Activated T-helper 2 cell treated with anti-CD3 and anti-CD28 coated beads, Interferon-gamma antibody, Interleukin-2, Interleukin-4, amounts not matched to agents 10 μg/mL and 5 μg/mL and 100 μg/mL, durations not matched to agents 14 hours and 24 hours and 36 hours (primary cell): Measurements from ENCODE around the gene DPEP2. TPM values are rescaled to one million over a fixed set of nuclear protein-coding genes. Genes with fewer than 3 reads are reported as not detected.
A peak's percentile ranks its signal among the peaks of the same experiment; 100 is the strongest.
"Not testable (repeated sequence)": the region's sequence is repeated elsewhere in the genome, so short reads cannot be mapped to it uniquely, and the experiment has no call there.

Source experiments
- DNase-seq: peaks from one replicate; pipeline ENCODE4 v3.0.0; 2021; ENCODE audit warnings: low spot score
- H3K27ac Mint-ChIP-seq: one replicate; pipeline ENCODE4 v1.8.0; 2021; ENCODE audit warnings: mixed read lengths
- H3K27me3 Mint-ChIP-seq: one replicate; pipeline ENCODE4 v1.8.0; 2021; ENCODE audit warnings: low read depth, mixed read lengths
- H3K36me3 Mint-ChIP-seq: one replicate; pipeline ENCODE4 v1.8.0; 2021; ENCODE audit warnings: low read depth, mixed read lengths
- H3K4me1 Mint-ChIP-seq: one replicate; pipeline ENCODE4 v1.8.0; 2021; ENCODE audit warnings: low read depth, mixed read lengths
- H3K4me3 Mint-ChIP-seq: one replicate; pipeline ENCODE4 v1.8.0; 2021; ENCODE audit warnings: low read depth, mild to moderate bottlenecking, moderate library complexity, mixed read lengths
- H3K9me3 Mint-ChIP-seq: one replicate; pipeline ENCODE4 v1.8.0; 2021; ENCODE audit warnings: mixed read lengths
- intact Hi-C: fragments of 100-400 bp; cut with micrococcal nuclease; formaldehyde crosslinking; loops from one replicate; pipeline ENCODE4 v1.15.1; 2023
- total RNA-seq: library from RNA; stranded (reverse); gene quantifications from 2 replicates; pipeline ENCODE4 v1.2.3, GENCODE V29; 2022

The DPEP2 gene
- total RNA-seq, 1 donor from 2014 or later, result 3.7 TPM

GRCh38 chr16:67982011-67982696 is 17.1 kb downstream of the DPEP2 start:
- no peak overlapping the region for H3K4me3 Mint-ChIP-seq
- DNase-seq, result no peak
- H3K27ac Mint-ChIP-seq, result no peak overlapping the region
- no peaks in the 10 kb centered on the region for H3K9me3 Mint-ChIP-seq
- intact Hi-C loops, result loop anchor here (5.0 kb wide), 2 partner anchors 40 to 45 kb away; partner anchors contain the start of genes DDX28, DUS2 and PSMB10
- H3K4me1 Mint-ChIP-seq, result peaks cover 15% of the 10 kb centered on the region
- no peaks in the 10 kb centered on the region for H3K27me3 Mint-ChIP-seq
- no peaks in the 10 kb centered on the region for H3K36me3 Mint-ChIP-seq

- Mint-ChIP-seq H3K27ac (no peak within 1 kb of the TSS), H3K9me3 (no peaks in the 10 kb centered on the region), H3K27me3 (no peaks in the 10 kb centered on the region), H3K4me1 (peaks cover 15% of the 10 kb centered on the region), H3K36me3 (no peaks in the 10 kb centered on the region), H3K4me3 (no peak within 1 kb of the TSS)
- DNase-seq, result no peak
- intact Hi-C loops, result loop anchor here (5.0 kb wide), 2 partner anchors 42 to 43 kb away; partner anchors contain the start of genes DDX28, DUS2 and PSMB10
Measured at GRCh38 chr16:67979955-67980678, 19.2 kb downstream of the DPEP2 start, which contains the start of gene DPEP3. Gene DPEP3, minus strand, starts transcription at chr16:67980499. Its CDS starts 119 bp downstream, at chr16:67980380.

GRCh38 chr16:67977469-67978227 is 21.6 kb downstream of the DPEP2 start:
- no peak for DNase-seq
- no peaks in the 10 kb centered on the region for H3K36me3 Mint-ChIP-seq
- intact Hi-C loops, result no loop called here
- no peaks in the 10 kb centered on the region for H3K4me1 Mint-ChIP-seq
- H3K9me3 Mint-ChIP-seq, result no peaks in the 10 kb centered on the region
- H3K4me3 Mint-ChIP-seq, result no peak overlapping the region
- H3K27me3 Mint-ChIP-seq, result no peaks in the 10 kb centered on the region
- no peak overlapping the region for H3K27ac Mint-ChIP-seq

DNA sequence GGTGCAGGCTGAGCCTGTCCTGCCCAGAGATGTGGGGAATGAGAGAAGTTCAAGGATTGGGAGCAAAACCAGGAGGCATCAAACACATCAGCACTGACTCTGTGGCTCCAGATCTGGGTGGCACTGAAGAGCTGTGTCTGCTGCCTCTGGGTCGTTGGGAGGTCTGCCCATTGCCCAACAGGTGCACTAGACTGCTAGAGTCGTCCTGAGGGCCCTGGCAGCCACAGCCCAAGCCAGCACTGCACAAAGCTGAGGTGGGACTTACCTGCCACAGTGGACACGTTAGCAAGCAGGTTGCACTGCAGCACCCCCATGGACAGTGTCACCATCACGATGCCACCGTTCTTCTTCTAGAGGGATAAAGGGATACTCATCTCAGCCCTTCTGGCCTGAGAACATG is 22.3 kb downstream of the DPEP2 start:
- Mint-ChIP-seq H3K27ac (no peak overlapping the region), H3K36me3 (no peaks in the 10 kb centered on the region), H3K9me3 (no peaks in the 10 kb centered on the region), H3K27me3 (no peaks in the 10 kb centered on the region), H3K4me3 (no peak overlapping the region), H3K4me1 (no peaks in the 10 kb centered on the region)
- intact Hi-C loops, result no loop called here
- no peak for DNase-seq

- Mint-ChIP-seq H3K27me3 (no peaks in the 10 kb centered on the region), H3K36me3 (no peaks in the 10 kb centered on the region), H3K9me3 (no peaks in the 10 kb centered on the region), H3K27ac (no peak overlapping the region), H3K4me1 (no peaks in the 10 kb centered on the region), H3K4me3 (no peak overlapping the region)
- DNase-seq, result no peak
- intact Hi-C loops, result no loop called here
Measured at GRCh38 chr16:67976205-67976604, 23.1 kb downstream of the DPEP2 start.

DNA sequence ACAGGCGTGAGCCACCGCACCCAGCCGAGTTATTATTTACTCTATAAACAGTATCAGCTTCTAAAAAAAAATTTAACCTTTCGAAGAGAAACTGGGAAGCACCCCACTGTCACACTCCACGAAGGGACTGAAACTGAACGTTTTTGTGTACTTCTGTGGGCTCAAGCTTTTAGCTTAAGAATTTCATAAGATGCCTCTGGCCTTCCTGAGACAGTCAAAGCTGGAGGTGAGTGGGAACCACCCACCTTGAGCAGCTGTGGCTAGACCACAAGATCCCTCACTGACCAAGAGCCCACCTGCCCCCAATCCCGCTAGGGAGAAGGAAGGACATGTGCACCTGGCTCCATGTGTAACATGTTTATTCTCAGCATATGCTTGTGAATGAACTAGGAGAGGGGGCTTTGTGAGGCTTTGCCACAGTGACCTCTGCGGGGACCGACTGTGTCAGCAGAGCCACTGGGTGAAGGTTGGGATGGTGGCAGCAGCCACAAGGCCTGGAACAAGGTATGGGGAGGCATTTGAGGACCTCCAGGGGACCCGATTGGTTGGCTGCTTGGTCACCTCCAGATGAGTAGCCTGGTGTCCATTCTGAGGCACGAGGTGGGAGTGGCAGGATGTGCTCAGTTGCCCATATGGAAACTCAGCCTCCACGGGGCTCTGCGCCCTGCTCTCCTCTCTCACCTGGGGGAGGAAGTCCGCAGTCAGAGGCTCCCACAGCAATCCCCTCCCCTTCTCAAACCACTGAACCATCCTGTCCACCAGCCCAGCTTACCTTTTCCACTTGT is 23.8 kb downstream of the DPEP2 start:
- H3K27me3 Mint-ChIP-seq, result no peaks in the 10 kb centered on the region
- intact Hi-C loops, result no loop called here
- H3K4me1 Mint-ChIP-seq, result no peaks in the 10 kb centered on the region
- no peak overlapping the region for H3K4me3 Mint-ChIP-seq
- H3K9me3 Mint-ChIP-seq, result no peaks in the 10 kb centered on the region
- H3K36me3 Mint-ChIP-seq, result no peaks in the 10 kb centered on the region
- no peak for DNase-seq
- no peak overlapping the region for H3K27ac Mint-ChIP-seq

DNA sequence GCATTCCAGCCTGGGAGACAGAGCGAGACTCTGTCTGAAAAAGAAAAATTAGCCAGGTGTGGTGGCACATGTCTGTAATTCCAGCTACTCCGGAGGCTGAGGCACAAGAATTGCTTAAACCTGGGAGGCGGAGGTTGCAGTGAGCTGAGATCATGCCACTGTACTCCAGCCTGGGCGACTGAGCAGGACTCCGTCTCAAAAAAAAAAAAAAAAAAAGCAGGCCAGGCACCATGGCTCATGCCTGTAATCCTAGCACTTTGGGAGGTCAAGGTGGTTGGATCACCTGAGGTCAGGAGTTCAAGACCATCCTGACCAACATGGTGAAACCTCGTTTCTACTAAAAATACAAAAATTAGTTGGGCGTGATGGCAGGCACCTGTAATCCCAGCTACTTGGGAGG is 27.0 kb downstream of the DPEP2 start:
- intact Hi-C loops, H3K27me3 Mint-ChIP-seq, DNase-seq, H3K9me3 Mint-ChIP-seq, H3K4me3 Mint-ChIP-seq, H3K36me3 Mint-ChIP-seq, H3K27ac Mint-ChIP-seq, H3K4me1 Mint-ChIP-seq: not testable (repeated sequence)

- intact Hi-C loops, result no loop called here
- H3K27me3 Mint-ChIP-seq, result no peaks in the 10 kb centered on the region
- DNase-seq, result no peak
- H3K36me3 Mint-ChIP-seq, result no peaks in the 10 kb centered on the region
- no peak overlapping the region for H3K27ac Mint-ChIP-seq
- no peak overlapping the region for H3K4me3 Mint-ChIP-seq
- H3K4me1 Mint-ChIP-seq, result peaks cover 20% of the 10 kb centered on the region
- H3K9me3 Mint-ChIP-seq, result no peaks in the 10 kb centered on the region
Measured at GRCh38 chr16:67971111-67971510, 28.2 kb downstream of the DPEP2 start.

- H3K27me3 Mint-ChIP-seq, result no peaks in the 10 kb centered on the region
- peaks cover 27% of the 10 kb centered on the region for H3K4me1 Mint-ChIP-seq
- H3K4me3 Mint-ChIP-seq, result peak overlapping the region; percentile 85
- no peak for DNase-seq
- peak overlapping the region; percentile 84 for H3K27ac Mint-ChIP-seq
- no peaks in the 10 kb centered on the region for H3K9me3 Mint-ChIP-seq
- peaks cover 4% of the 10 kb centered on the region for H3K36me3 Mint-ChIP-seq
- intact Hi-C loops, result loop anchor here (2.0 kb wide), 1 partner anchor 15 kb away; no protein-coding TSS in a partner anchor
Measured at GRCh38 chr16:67969254-67970039, 29.8 kb downstream of the DPEP2 start.

DNA sequence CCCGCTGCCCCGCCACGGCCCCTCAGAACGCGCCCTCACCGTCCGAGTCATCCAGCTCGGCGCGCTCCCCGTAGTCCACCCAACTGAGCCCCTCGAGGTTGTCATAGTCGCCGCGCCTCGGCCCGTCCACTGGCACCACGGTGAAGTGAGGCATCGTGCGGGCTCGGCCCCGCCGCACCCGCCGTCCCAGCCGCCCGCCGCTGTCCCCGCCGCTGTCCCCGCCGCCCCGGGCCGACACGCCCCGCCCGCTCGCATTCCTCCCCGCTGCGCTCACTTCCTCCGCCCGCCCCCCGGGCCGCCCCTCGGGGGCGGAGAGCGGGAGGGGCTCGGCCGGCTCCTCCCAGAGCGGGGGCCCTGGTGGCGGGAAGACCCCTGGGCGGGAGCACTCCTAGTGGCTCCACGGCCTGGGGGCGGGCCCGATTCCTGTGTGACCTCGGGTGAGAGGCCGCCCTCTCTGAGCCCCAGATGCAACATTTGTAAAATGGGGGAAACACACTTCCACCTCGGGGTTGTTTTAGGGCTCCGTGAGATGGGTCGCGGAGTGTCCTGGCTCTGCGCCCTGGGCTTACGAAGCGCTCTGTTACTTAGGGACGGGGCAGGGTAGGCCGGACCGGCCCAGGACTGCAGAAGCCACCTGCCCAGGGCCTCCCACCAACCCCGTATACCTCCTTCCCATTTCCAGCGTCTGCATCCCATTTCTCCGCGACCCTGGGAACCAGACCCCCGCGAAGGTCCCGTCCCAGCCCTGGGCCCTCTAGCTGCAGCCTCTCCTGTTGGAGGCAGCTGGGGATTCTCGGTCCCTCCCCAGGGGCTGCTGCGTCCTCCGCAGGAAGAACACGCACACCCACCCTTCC is 30.7 kb downstream of the DPEP2 start, which contains the start of gene SLC12A4:
Gene SLC12A4, minus strand, starts transcription at position 238 of the 854 bp plus-strand sequence. Its CDS starts 84 bp downstream, at position 154.
- no peaks in the 10 kb centered on the region for H3K9me3 Mint-ChIP-seq
- H3K36me3 Mint-ChIP-seq, result peaks cover 4% of the 10 kb centered on the region
- H3K27ac Mint-ChIP-seq, result peak within 1 kb of the TSS; percentile 88
- H3K4me1 Mint-ChIP-seq, result peaks cover 27% of the 10 kb centered on the region
- intact Hi-C loops, result loop anchor here (1.0 to 2.0 kb wide), 2 partner anchors 16 to 33 kb away; no protein-coding TSS in a partner anchor
- H3K27me3 Mint-ChIP-seq, result no peaks in the 10 kb centered on the region
- H3K4me3 Mint-ChIP-seq, result peak within 1 kb of the TSS; percentile 100
- peak; percentile 86 for DNase-seq

DNA sequence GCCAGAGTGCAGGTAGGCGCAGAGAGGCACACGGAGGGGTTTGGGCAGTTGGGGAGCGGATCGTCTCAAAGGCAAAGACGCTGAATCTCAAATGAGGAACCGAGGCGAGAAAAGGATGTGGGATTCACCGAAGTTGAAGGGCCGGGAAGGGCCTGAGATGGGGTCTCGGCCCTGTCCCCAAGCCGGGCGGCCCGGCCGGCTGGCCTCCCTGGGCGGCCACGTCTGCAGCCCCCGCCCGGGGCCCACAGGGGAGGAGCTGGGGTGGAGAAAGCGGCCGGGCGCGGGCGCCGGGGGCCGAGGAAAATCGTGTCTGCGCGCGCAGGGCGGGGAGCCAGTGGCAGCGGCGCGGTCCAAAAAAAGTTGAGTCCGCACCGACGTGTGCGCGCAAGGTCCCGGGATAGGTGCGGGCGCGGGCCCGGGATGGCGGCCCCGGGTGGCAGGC is 31.3 kb downstream of the DPEP2 start:
- H3K27ac Mint-ChIP-seq, result peak overlapping the region; percentile 88
- peak; percentile 29 for DNase-seq
- H3K4me1 Mint-ChIP-seq, result peaks cover 27% of the 10 kb centered on the region
- intact Hi-C loops, result loop anchor here (1.0 to 2.0 kb wide), 2 partner anchors 17 to 33 kb away; no protein-coding TSS in a partner anchor
- peak overlapping the region; percentile 100 for H3K4me3 Mint-ChIP-seq
- no peaks in the 10 kb centered on the region for H3K27me3 Mint-ChIP-seq
- no peaks in the 10 kb centered on the region for H3K9me3 Mint-ChIP-seq
- H3K36me3 Mint-ChIP-seq, result peaks cover 5% of the 10 kb centered on the region
